GM08714 (cell line): Measurements from ENCODE around the gene ZBTB7C.

ENCODE experiments used
- H3K4me3 ChIP-seq: fragments of 200-500 bp; sonication (Bioruptor generic); 2 replicates; pipeline ENCODE4 v1.5.1; 2014; ENCODE audit warnings: mild to moderate bottlenecking, low read length, inconsistent platforms
- ZNF274 ChIP-seq: IDR thresholded peaks from 2 replicates; pipeline ENCODE4 v1.6.1; 2012; ENCODE audit warnings: mild to moderate bottlenecking, low read depth, low read length

Gene ZBTB7C

GRCh38 chr18:48356151-48356745 is 52.9 kb downstream of the ZBTB7C start:
- no peak for TF ChIP-seq ZNF274
- H3K4me3 ChIP-seq, result no peak overlapping the region

GRCh38 chr18:48355276-48356115 is 53.7 kb downstream of the ZBTB7C start:
- no peak for TF ChIP-seq ZNF274
- H3K4me3 ChIP-seq, result no peak overlapping the region

- H3K4me3 ChIP-seq, result no peak overlapping the region
- TF ChIP-seq ZNF274, result no peak
These were observed 54.4 kb downstream of the ZBTB7C start for GRCh38 chr18:48354746-48355260.

- TF ChIP-seq ZNF274, result no peak
- H3K4me3 ChIP-seq, result no peak overlapping the region
These were observed 57.0 kb downstream of the ZBTB7C start for GRCh38 chr18:48352051-48352755.

GRCh38 chr18:48351216-48352050 is 57.8 kb downstream of the ZBTB7C start:
- TF ChIP-seq ZNF274, result no peak
- no peak overlapping the region for H3K4me3 ChIP-seq

- TF ChIP-seq ZNF274, result no peak
- no peak overlapping the region for H3K4me3 ChIP-seq
These were observed 60.4 kb downstream of the ZBTB7C start for GRCh38 chr18:48348739-48349138.

GRCh38 chr18:48347756-48348326 is 61.3 kb downstream of the ZBTB7C start:
- no peak overlapping the region for H3K4me3 ChIP-seq
- no peak for TF ChIP-seq ZNF274

- H3K4me3 ChIP-seq, result no peak overlapping the region
- no peak for TF ChIP-seq ZNF274
These were observed 63.6 kb downstream of the ZBTB7C start for GRCh38 chr18:48345596-48345995.

- no peak for TF ChIP-seq ZNF274
- H3K4me3 ChIP-seq, result no peak overlapping the region
These were observed 66.6 kb downstream of the ZBTB7C start for GRCh38 chr18:48342581-48342980.

- no peak overlapping the region for H3K4me3 ChIP-seq
- TF ChIP-seq ZNF274, result no peak
These were observed 67.1 kb downstream of the ZBTB7C start for GRCh38 chr18:48342125-48342524.

GRCh38 chr18:48340560-48340959 is 68.6 kb downstream of the ZBTB7C start:
- TF ChIP-seq ZNF274, result no peak

GRCh38 chr18:48339692-48340091 is 69.5 kb downstream of the ZBTB7C start:
- no peak for TF ChIP-seq ZNF274
- H3K4me3 ChIP-seq, result no peak overlapping the region

More at GRCh38 chr18:48340560-48340959, 68.6 kb downstream of the ZBTB7C start:
- no peak overlapping the region for H3K4me3 ChIP-seq

- TF ChIP-seq ZNF274, result no peak
- no peak overlapping the region for H3K4me3 ChIP-seq
These were observed 70.3 kb downstream of the ZBTB7C start for GRCh38 chr18:48338915-48339314.
